Activated T-helper 17 cell treated with anti-CD3 and anti-CD28 coated beads, Interleukin-2, amount 50 U/mL, for 72 hours (primary cell): Measurements from ENCODE around the gene CDK17. TPM values are rescaled to one million over a fixed set of nuclear protein-coding genes. Genes with fewer than 3 reads are reported as not detected.

Source experiments
- ATAC-seq: fragments of 150-1000 bp; cut with Tn5 transposase; replicated peaks from 2 replicates; pipeline ENCODE4 v1.10.0; 2021; ENCODE audit warnings: mild to moderate bottlenecking, moderate library complexity
- H3K27ac Mint-ChIP-seq: one replicate; pipeline ENCODE4 v1.8.0; 2022; ENCODE audit warnings: mixed read lengths
- H3K27me3 Mint-ChIP-seq: one replicate; pipeline ENCODE4 v1.8.0; 2022; ENCODE audit warnings: mixed read lengths
- H3K36me3 Mint-ChIP-seq: one replicate; pipeline ENCODE4 v1.8.0; 2022; ENCODE audit warnings: low read depth, mild to moderate bottlenecking, mixed read lengths
- H3K4me1 Mint-ChIP-seq: one replicate; pipeline ENCODE4 v1.8.0; 2022; ENCODE audit warnings: mixed read lengths
- H3K4me3 Mint-ChIP-seq: one replicate; pipeline ENCODE4 v1.8.0; 2022; ENCODE audit warnings: mild to moderate bottlenecking, mixed read lengths
- H3K9me3 Mint-ChIP-seq: one replicate; pipeline ENCODE4 v1.8.0; 2022; ENCODE audit warnings: mixed read lengths
- total RNA-seq, 2 donors: library from RNA; stranded (reverse); gene quantifications; one replicate each; pipeline ENCODE4 v1.2.3, GENCODE V29; 2022

Gene CDK17
- total RNA-seq, 2 donors from 2014 or later: 28.5 to 38.1 TPM

GRCh38 chr12:96285158-96285557 lies 115.1 kb downstream of the CDK17 start:
- Mint-ChIP-seq H3K4me3 (no peak overlapping the region), H3K9me3 (no peaks in the 10 kb centered on the region), H3K27me3 (no peaks in the 10 kb centered on the region), H3K4me1 (peaks cover 13% of the 10 kb centered on the region), H3K36me3 (peaks cover 100% of the 10 kb centered on the region), H3K27ac (no peak overlapping the region)
- ATAC-seq: no peak

- Mint-ChIP-seq H3K9me3 (no peaks in the 10 kb centered on the region), H3K4me3 (no peak overlapping the region), H3K36me3 (peaks cover 96% of the 10 kb centered on the region), H3K27me3 (no peaks in the 10 kb centered on the region), H3K27ac (peak overlapping the region; percentile 9), H3K4me1 (peaks cover 12% of the 10 kb centered on the region)
- ATAC-seq: peak; percentile 84
Observed at GRCh38 chr12:96274331-96274730, 125.9 kb downstream of the CDK17 start.

DNA sequence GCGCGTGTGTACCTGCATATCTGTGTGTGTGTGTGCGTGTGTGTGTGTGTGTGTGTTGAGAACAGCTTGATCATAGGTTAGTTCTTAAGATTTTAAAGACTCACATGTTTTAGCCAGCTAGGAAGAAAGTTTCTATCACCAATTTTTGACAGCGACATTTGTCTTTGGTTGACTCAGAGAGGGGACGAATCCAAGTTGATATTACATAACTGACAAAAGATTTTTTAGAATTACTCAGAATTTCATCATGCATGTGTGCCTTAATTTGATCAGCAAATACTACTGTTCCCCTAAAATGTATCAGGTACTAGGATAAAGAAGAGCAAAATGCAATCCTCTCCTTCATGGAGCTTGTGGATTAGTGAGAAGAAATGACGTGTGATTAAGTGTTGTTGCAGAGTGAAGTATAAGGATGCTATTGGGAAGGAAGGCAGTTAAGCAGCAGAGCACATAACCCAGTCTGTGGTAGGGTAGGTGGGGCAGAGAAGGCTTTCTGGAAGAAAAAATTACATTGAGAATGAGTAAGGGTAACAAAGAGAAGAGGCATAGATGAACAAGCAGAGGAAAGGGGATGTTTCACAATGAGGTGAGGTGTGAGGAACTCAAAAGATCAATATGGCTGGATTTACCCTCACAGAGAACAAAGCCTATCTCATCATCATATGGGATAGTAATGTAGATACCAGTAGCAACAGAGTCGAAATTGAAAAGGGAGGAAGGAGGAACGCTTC lies 128.6 kb downstream of the CDK17 start:
- peak; percentile 54 for ATAC-seq
- H3K9me3 Mint-ChIP-seq: no peaks in the 10 kb centered on the region
- no peak overlapping the region for H3K4me3 Mint-ChIP-seq
- peaks cover 12% of the 10 kb centered on the region for H3K4me1 Mint-ChIP-seq
- H3K36me3 Mint-ChIP-seq: peaks cover 94% of the 10 kb centered on the region
- H3K27me3 Mint-ChIP-seq: no peaks in the 10 kb centered on the region
- H3K27ac Mint-ChIP-seq: peak overlapping the region; percentile 32

DNA sequence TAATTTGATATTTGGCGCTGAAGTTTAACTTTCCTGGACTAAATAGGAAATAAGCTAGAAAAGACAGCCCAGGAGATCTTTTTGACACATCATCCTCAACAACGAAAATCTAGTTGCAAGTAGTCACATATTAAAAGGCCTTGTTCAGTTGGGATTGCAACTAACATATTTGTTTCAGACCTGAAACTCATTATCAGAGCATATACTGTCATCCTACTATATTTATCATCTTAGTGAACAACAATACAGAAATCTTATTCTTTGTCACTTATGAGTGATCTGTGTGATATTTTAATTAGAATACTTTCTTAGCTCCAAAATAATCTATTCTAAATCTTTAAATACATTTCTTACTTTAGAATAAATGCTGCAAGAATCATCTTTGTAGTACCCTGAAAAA lies 134.0 kb downstream of the CDK17 start:
- H3K36me3 Mint-ChIP-seq: peaks cover 96% of the 10 kb centered on the region
- ATAC-seq: peak; percentile 81
- peaks cover 8% of the 10 kb centered on the region for H3K4me1 Mint-ChIP-seq
- H3K27ac Mint-ChIP-seq: peak overlapping the region; percentile 77
- H3K9me3 Mint-ChIP-seq: no peaks in the 10 kb centered on the region
- no peak overlapping the region for H3K4me3 Mint-ChIP-seq
- H3K27me3 Mint-ChIP-seq: no peaks in the 10 kb centered on the region

DNA sequence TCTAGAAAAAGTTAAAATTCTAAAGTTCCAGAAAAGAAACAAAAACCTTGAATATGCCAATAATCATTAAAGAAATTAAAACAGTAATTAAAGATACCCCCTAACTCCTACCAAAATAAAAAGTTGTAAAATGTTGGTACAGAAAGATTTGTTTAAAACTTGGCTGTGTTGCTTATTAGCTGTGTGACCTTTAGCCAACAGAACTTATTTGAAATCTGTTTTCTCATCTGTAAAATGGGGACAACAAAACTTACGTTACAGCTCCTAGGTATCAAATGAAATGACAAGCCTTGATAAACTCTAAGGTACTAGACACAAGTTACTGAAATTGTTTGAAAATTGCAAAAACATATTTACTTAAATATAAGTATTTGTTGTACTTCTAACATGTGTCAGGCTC lies 134.4 kb downstream of the CDK17 start:
- peaks cover 96% of the 10 kb centered on the region for H3K36me3 Mint-ChIP-seq
- no peak overlapping the region for H3K4me3 Mint-ChIP-seq
- no peak for ATAC-seq
- peaks cover 8% of the 10 kb centered on the region for H3K4me1 Mint-ChIP-seq
- H3K9me3 Mint-ChIP-seq: no peaks in the 10 kb centered on the region
- no peaks in the 10 kb centered on the region for H3K27me3 Mint-ChIP-seq
- peak overlapping the region; percentile 77 for H3K27ac Mint-ChIP-seq

DNA sequence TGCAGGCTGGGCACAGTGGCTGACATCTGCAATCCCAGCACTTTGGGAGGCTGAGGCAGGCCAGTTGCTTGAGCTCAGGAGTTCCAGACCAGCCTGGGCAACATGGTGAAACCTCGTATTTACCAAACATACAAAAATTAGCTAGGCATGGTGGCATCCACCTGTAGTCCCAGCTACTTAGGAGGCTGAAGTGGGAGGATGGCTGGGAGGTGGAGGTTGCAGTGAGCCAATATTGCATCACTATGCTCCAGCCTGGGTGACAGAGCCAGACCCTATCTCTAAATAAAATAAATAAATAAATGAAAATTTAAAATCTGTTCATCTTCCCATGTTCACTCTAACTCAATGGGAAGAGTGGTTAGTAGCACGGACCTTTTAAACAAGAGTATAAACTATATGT lies 134.8 kb downstream of the CDK17 start:
- no peak overlapping the region for H3K4me3 Mint-ChIP-seq
- H3K27ac Mint-ChIP-seq: peak overlapping the region; percentile 77
- no peak for ATAC-seq
- no peaks in the 10 kb centered on the region for H3K9me3 Mint-ChIP-seq
- no peaks in the 10 kb centered on the region for H3K27me3 Mint-ChIP-seq
- peaks cover 96% of the 10 kb centered on the region for H3K36me3 Mint-ChIP-seq
- peaks cover 8% of the 10 kb centered on the region for H3K4me1 Mint-ChIP-seq

DNA sequence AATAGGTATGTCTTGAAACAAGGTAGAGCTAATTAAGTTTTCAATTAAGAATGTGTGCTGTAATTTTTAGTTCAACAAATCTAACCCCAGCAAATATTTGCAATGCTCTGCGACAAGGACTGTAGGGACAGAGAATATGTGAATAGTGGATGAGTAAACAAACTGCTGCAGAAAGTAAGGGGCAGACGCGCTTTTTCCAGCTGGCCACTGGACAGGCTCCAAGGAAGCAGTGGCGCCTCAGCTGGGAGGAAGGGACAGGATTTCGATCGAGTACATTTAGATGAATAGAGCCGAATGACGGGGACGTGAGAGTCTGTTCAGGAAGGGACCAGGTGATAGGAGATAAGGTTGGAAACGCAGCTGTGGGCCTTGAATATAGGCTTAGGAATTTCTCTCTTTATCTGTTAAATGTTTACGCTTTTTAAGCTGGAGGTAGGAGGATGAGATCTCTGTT lies 136.8 kb downstream of the CDK17 start:
- H3K27ac Mint-ChIP-seq: peak overlapping the region; percentile 23
- H3K4me1 Mint-ChIP-seq: peaks cover 8% of the 10 kb centered on the region
- no peak for ATAC-seq
- H3K36me3 Mint-ChIP-seq: peaks cover 96% of the 10 kb centered on the region
- H3K9me3 Mint-ChIP-seq: no peaks in the 10 kb centered on the region
- H3K4me3 Mint-ChIP-seq: no peak overlapping the region
- no peaks in the 10 kb centered on the region for H3K27me3 Mint-ChIP-seq

DNA sequence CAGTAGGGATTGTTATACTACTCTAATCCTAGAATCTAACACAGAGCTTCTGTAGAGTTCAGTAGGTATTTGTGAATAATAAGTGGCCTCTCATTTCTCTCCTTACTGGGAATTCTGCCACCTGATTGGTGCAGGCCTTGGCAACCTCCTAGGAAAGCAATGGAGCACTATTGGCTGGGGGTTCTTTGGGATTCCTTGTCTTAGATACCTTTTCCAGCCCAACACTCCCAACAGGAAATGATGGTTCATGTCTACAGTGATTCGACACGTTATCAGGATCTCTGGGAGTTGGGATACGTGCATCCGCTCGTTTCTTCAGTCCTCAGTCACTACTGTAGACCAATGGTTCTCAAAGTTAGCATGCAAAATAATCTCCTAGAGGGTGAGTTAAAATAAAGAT lies 138.7 kb downstream of the CDK17 start:
- Mint-ChIP-seq H3K4me1 (peaks cover 8% of the 10 kb centered on the region), H3K27ac (peak overlapping the region; percentile 56), H3K9me3 (no peaks in the 10 kb centered on the region), H3K4me3 (no peak overlapping the region), H3K27me3 (no peaks in the 10 kb centered on the region), H3K36me3 (peaks cover 80% of the 10 kb centered on the region)
- no peak for ATAC-seq

GRCh38 chr12:96260644-96261043 lies 139.6 kb downstream of the CDK17 start:
- H3K27ac Mint-ChIP-seq: peak overlapping the region; percentile 56
- no peak overlapping the region for H3K4me3 Mint-ChIP-seq
- peaks cover 8% of the 10 kb centered on the region for H3K4me1 Mint-ChIP-seq
- H3K27me3 Mint-ChIP-seq: no peaks in the 10 kb centered on the region
- ATAC-seq: no peak
- peaks cover 72% of the 10 kb centered on the region for H3K36me3 Mint-ChIP-seq
- H3K9me3 Mint-ChIP-seq: no peaks in the 10 kb centered on the region

DNA sequence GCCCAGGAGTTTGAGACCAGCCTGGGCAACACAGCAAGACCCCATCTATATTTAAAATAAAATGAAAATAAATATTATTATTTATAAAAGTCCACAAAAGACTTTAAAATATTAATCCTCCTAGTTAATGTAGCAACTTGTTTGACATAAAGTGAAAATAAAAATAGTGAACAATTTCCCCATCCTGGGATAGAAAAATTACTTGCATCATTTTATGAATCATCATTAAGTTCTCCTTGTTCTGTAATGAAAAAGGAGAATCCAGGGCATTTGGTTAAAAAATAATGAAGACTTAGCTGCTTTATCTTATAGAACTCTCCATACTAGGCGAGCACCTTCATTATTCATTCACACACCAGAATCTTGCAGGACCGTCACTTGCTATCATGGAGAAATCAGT lies 140.0 kb downstream of the CDK17 start:
- peaks cover 67% of the 10 kb centered on the region for H3K36me3 Mint-ChIP-seq
- H3K9me3 Mint-ChIP-seq: no peaks in the 10 kb centered on the region
- H3K27ac Mint-ChIP-seq: no peak overlapping the region
- no peak overlapping the region for H3K4me3 Mint-ChIP-seq
- peaks cover 6% of the 10 kb centered on the region for H3K4me1 Mint-ChIP-seq
- H3K27me3 Mint-ChIP-seq: no peaks in the 10 kb centered on the region
- no peak for ATAC-seq

DNA sequence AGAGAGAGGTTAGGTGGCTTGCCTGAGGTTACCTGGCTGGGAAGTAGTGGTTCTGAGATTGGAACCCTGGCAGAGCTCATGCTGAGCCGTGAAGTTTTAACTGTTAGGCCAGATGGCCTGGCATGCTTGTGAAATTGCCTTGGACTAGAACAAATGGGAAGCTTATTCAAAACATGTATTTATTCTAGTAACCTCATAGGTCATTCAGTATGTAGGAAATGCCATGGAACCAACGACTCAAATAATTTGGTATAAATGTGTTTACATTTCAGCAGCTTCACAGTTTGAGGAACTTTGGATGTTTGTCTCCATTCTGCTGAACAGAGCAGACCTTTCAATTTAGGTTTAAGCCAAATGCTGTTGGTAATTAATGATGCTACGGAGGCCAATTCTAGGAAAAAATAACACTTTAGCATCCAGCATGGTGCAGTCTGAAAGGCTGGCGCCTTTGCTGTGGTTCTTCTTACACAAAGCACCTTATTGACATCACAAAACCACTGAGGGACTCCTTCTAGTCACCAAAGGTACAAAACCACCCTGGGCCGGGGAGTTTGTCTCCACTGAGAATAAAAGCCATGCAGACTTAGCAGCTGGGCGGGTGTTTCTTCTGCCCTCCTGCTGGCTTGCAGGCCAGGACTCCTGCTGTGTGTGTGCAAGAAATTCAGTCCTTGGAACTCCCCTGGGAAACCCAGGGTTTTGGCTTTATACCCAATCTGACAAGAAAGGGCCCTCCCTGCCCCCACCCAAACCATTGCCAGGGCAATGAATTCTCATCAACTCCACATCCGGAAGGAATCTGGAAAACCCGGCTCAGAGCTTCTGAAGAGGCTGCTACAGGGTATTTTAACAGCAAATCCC lies 141.9 kb downstream of the CDK17 start:
- H3K27ac Mint-ChIP-seq: no peak overlapping the region
- H3K4me1 Mint-ChIP-seq: peaks cover 5% of the 10 kb centered on the region
- H3K36me3 Mint-ChIP-seq: peaks cover 48% of the 10 kb centered on the region
- ATAC-seq: peak; percentile 72
- no peaks in the 10 kb centered on the region for H3K9me3 Mint-ChIP-seq
- H3K27me3 Mint-ChIP-seq: no peaks in the 10 kb centered on the region
- no peak overlapping the region for H3K4me3 Mint-ChIP-seq

- Mint-ChIP-seq H3K27ac (no peak overlapping the region), H3K4me1 (peaks cover 7% of the 10 kb centered on the region), H3K4me3 (no peak overlapping the region), H3K27me3 (no peaks in the 10 kb centered on the region), H3K9me3 (no peaks in the 10 kb centered on the region), H3K36me3 (peaks cover 41% of the 10 kb centered on the region)
- ATAC-seq: no peak
Observed at GRCh38 chr12:96257550-96258103, 142.6 kb downstream of the CDK17 start.

- H3K27ac Mint-ChIP-seq: no peak overlapping the region
- H3K4me1 Mint-ChIP-seq: peaks cover 13% of the 10 kb centered on the region
- H3K36me3 Mint-ChIP-seq: peaks cover 33% of the 10 kb centered on the region
- ATAC-seq: no peak
- H3K4me3 Mint-ChIP-seq: no peak overlapping the region
- H3K27me3 Mint-ChIP-seq: no peaks in the 10 kb centered on the region
- no peaks in the 10 kb centered on the region for H3K9me3 Mint-ChIP-seq
Observed at GRCh38 chr12:96256672-96257361, 143.4 kb downstream of the CDK17 start.

DNA sequence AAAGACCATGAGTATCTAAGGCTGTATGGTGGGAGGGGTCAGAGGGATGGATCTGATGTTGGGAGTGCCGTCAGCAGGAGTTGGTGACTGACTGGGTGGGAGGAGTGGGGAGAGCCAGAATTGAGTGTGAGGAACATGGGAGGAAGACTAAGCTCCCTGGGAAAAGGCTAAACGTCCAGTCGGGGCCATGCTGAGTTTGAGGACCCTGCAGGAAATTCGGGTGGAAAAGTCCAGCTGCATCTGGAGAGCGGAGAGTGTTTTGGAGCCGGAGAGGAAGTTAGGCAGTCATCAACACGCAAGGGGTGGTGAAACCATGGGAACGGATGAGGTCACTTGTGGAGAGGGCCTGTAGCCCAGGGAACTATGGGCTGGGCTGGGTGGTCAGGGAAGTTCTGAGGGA lies 145.2 kb downstream of the CDK17 start:
- Mint-ChIP-seq H3K9me3 (no peaks in the 10 kb centered on the region), H3K27ac (no peak overlapping the region), H3K4me1 (peaks cover 28% of the 10 kb centered on the region), H3K27me3 (no peaks in the 10 kb centered on the region), H3K4me3 (no peak overlapping the region), H3K36me3 (peaks cover 17% of the 10 kb centered on the region)
- no peak for ATAC-seq
